K562 (cell line): Measurements from ENCODE around the gene WDR86.

Experiments
- POLR2G ChIP-seq: fragments of 200-400 bp; formaldehyde crosslinking; IDR thresholded peaks from 2 replicates; pipeline ENCODE4 v1.6.1; 2017; ENCODE audit warnings: low read depth, mild to moderate bottlenecking, antibody characterized with exemption, low read length, moderate library complexity
- ZFP36 ChIP-seq: fragments of 150-350 bp; IDR thresholded peaks from 2 replicates; pipeline ENCODE4 v1.6.1; 2018; ENCODE audit warnings: low read length, low read depth; ENCODE audit not compliant: partially characterized antibody

DNA sequence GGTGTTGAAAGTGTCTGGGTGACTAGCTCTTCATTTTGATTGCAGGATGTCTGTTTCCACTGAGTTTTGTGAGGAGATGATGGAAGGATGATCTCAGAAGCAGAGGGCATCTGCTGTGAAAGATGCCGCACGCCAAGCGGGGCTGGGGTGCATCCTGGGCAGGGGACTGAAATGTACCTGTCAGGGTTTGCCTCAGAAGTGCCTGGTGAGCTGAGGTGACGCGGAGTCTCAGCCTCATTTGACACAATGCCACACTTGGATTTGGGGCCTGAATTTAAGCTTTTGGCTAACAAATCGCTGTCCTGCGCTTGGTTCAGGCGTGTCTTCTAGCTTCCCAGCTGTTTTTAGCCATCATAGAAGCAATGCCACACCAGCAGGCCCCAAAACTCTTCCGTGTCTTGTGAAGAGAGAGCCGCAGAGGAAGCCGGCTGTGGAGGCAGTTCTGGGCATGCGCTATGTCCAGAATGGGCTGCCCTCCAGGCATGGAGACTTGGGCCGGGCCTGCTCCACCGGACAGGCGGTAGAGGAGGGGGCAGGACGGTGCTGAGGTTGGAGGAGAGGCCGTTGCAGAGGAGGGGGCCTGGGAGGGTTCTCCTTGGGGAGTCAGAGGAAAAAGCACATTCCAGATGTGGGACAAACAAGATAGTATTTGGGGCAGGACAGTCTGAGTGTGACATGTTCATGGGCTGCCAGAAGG is 31.2 kb downstream of the WDR86 start:
- TF ChIP-seq ZFP36 (no peak), POLR2G (peak; percentile 32; the same call in 1 of the 2 replicates)
